GM19099 (cell line): Measurements from ENCODE around the gene SHOC1.

Source experiments
- POLR2A ChIP-seq: IDR thresholded peaks from 3 replicates; pipeline ENCODE4 v1.6.1; 2011; ENCODE audit warnings: low read depth; ENCODE audit not compliant: insufficient read length; ENCODE audit errors: extremely low read depth

SHOC1 gene

GRCh38 chr9:111794835-111795556 is at the start of gene SHOC1:
TSS of gene SHOC1 (minus strand) at chr9:111794937. CDS start at chr9:111791418, 3,519 bp downstream.
- no peak for TF ChIP-seq POLR2A

DNA sequence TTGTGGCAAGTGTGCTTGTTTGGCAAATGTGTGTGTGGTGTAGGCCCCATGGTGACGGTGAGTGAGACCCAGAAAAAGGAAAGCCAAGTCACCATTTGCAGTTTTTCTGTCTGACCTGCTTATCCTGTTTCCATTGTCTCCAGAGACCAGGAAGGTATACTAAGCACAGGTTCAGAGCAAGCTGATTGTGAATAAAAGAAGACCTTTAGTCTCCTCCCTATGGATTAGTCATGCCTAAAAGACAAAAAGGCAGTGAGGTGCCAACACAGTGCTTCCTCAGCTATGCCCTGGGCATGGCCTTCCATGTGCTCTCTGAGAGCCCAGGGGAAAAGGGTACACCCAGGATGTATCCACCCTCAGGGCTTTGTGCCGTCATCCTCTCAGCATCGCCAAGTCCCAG is 49.2 kb upstream of the SHOC1 start:
- TF ChIP-seq POLR2A, result no peak

GRCh38 chr9:111842313-111842712 is 47.6 kb upstream of the SHOC1 start:
- no peak for TF ChIP-seq POLR2A

GRCh38 chr9:111840442-111840841 is 45.7 kb upstream of the SHOC1 start:
- no peak for TF ChIP-seq POLR2A

DNA sequence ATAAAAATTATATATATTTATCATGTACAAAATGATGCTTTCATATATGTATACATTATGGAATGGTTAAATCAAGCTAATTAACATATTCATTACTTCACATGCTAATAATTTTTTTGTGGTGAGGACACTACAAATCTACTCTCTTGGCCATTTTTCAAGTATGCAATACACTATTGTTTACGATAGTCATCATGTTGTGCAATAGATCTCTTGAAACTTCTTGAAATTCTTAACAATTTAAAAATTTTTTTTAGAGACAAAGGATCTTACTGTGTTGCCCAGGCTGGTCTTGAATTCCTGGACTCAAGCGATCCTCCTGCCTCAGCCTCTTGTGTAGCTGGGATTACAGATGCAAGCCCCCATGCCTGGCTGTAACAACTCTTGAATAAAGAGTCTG is 45.2 kb upstream of the SHOC1 start:
- TF ChIP-seq POLR2A, result no peak

DNA sequence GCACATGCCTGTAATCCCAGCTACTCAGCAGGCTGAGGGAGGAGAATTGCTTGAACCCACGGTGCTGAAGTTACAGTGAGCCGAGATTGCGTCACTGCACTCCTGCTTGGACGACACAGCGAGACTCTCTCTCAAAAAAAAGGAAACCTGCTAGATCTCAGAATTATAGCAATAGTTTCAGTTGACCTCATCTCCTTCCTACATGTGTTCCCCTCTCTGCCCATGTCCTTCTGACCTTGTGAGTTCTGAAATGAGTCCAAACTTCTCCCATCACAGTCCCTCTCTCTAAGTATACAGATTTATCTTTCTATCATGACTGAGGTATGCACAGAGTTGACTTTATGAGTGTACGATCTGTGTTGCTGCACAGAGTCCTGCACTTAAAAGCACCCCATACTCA is 44.6 kb upstream of the SHOC1 start:
- no peak for TF ChIP-seq POLR2A

GRCh38 chr9:111838439-111838838 is 43.7 kb upstream of the SHOC1 start:
- no peak for TF ChIP-seq POLR2A

GRCh38 chr9:111836311-111836710 is 41.6 kb upstream of the SHOC1 start:
- TF ChIP-seq POLR2A, result no peak

GRCh38 chr9:111833941-111834340 is 39.2 kb upstream of the SHOC1 start:
- TF ChIP-seq POLR2A, result no peak

- TF ChIP-seq POLR2A, result no peak
These were observed 37.7 kb upstream of the SHOC1 start for GRCh38 chr9:111832449-111832848.

DNA sequence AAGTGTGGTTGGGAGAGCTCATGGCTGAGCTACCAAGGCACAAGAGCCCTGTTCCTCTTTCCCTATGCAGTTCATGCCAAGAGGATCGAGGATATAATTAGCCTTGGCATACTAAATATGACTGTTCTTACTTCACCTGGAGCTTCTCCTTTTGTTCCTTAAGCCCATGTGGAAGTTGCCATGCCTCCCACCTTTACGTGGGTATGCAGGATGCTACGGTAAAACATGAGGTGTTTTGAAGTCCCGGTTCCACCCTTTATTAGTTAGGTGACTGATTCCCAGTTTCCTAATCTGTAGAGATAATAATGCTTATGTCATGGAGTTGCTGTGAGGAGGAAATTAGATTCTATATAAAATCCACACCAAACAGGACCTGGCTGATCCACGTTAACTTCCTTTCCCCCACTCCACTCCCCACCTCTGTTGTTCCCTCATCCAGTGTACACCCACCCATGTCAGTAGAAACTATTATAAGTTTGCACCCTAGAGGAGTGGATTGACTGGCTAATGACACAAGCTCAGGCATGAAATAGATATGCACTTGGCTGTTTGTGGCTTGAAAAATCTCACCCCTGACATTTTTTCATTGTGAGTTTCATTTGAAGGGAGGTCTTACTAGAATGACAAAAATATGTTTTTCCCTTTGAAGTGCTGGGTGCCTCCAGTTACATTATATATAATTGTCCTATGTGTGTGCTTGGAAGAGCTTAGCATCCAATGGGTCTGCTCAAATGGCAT is 36.8 kb upstream of the SHOC1 start:
- no peak for TF ChIP-seq POLR2A

DNA sequence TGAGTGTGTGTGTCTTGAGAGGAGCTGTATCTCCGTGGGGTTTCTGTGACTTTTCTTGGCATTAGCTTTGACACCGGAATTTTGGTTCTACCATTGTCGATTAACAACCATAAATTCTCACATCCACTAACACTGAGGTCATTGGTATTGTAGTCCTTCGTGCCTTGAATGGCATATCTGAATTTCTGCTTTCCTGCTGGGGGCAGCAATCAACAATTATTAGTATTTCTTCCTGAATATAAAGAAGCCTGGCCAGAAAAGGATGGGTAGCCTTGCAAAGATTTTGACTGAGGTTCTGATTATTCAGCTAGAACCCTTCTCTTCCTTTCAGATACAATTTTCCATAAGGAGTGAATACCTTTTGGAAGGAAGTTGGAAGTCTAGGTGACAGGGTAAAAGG is 33.5 kb upstream of the SHOC1 start:
- no peak for TF ChIP-seq POLR2A

DNA sequence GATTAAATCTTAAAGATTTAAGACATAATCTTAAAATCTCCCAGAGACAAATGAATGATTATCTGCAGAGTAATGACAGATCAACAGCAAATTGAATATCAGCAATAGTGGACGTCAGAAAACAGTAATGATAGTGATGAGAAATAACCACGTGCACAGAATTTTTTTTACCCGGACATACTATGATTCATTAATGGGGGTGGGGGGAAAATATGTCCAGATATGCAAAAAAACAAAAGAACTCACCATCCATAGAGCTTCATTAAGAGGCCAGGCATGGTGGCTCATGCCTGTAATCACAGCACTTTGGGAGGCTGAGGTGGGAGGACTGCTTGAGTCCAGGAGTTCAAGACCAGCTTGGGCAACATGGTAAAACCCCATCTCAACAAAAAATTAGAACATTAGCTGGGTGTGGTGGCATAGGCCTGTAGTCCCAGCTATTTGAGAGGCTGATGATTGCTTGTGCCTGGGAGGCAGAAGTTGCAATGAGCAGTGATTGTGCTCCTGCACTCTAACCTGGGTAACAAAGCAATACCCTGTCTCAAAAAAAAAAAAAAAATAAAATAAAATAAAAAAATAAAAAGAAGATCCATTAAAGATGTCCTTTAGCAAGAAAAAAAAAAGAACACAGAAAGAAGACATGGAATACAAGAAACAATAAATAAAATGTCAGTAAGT is 30.9 kb upstream of the SHOC1 start:
- no peak for TF ChIP-seq POLR2A

- no peak for TF ChIP-seq POLR2A
These were observed 26.3 kb upstream of the SHOC1 start for GRCh38 chr9:111821006-111821528.

DNA sequence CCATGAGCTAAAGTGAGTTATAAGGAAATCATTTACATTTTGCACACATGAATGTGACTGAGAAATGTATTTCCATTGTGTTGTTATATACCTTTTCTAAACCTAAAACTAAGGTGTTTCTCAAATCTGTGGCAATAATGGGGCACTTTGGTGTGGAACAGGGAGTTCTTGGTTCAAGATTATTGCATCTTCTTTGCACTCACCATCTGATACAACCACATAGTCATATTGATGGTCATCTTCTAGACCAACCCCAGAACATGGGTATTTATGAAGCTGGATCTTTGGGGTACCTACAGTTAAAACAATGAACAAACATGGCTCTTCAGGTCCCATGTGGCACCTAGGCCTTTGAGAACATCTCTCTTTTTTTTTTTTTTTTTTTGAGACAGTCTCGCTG is 24.6 kb upstream of the SHOC1 start:
- TF ChIP-seq POLR2A, result no peak
